HG03575 (cell line): ENCODE results near the gene YPEL2.
"Not testable (repeated sequence)": the region's sequence is repeated elsewhere in the genome, so short reads cannot be mapped to it uniquely, and the experiment has no call there.

Experiments used
- ATAC-seq: cut with Tn5 transposase; IDR thresholded peaks from one replicate; pipeline ENCODE4 v1.9.1; 2021; ENCODE audit not compliant: unreplicated experiment, insufficient number of reproducible peaks, low FRiP score; ENCODE audit errors: extremely low read depth

The YPEL2 gene

GRCh38 chr17:59396134-59396826, 64.8 kb downstream of the YPEL2 start:
- ATAC-seq: no peak

- no peak for ATAC-seq
These were observed 66.0 kb downstream of the YPEL2 start for GRCh38 chr17:59397316-59398073.

GRCh38 chr17:59399914-59400313, 68.5 kb downstream of the YPEL2 start:
- no peak for ATAC-seq

GRCh38 chr17:59400858-59401257, 69.4 kb downstream of the YPEL2 start:
- ATAC-seq: no peak

- ATAC-seq: no peak
These were observed 69.8 kb downstream of the YPEL2 start for GRCh38 chr17:59401274-59401673.

- ATAC-seq: no peak
These were observed 70.3 kb downstream of the YPEL2 start for GRCh38 chr17:59401725-59402124.

- ATAC-seq: no peak
These were observed 71.3 kb downstream of the YPEL2 start for GRCh38 chr17:59402760-59403159.

GRCh38 chr17:59404471-59404870, 73.0 kb downstream of the YPEL2 start:
- no peak for ATAC-seq

- ATAC-seq: no peak
These were observed 74.7 kb downstream of the YPEL2 start for GRCh38 chr17:59405944-59406705.

- no peak for ATAC-seq
These were observed 75.4 kb downstream of the YPEL2 start for GRCh38 chr17:59406808-59407381.

GRCh38 chr17:59409336-59410048, 78.0 kb downstream of the YPEL2 start:
- no peak for ATAC-seq

GRCh38 chr17:59410049-59410437, 78.6 kb downstream of the YPEL2 start:
- ATAC-seq: no peak

GRCh38 chr17:59412431-59412830, 81.0 kb downstream of the YPEL2 start:
- ATAC-seq: not testable (repeated sequence)

- ATAC-seq: no peak
These were observed 81.7 kb downstream of the YPEL2 start for GRCh38 chr17:59413014-59413766.

- no peak for ATAC-seq
These were observed 83.9 kb downstream of the YPEL2 start for GRCh38 chr17:59415397-59415796.

- no peak for ATAC-seq
These were observed 84.7 kb downstream of the YPEL2 start for GRCh38 chr17:59416184-59416583.

GRCh38 chr17:59417452-59417851, 86.0 kb downstream of the YPEL2 start:
- ATAC-seq: no peak

GRCh38 chr17:59418732-59419166, 87.3 kb downstream of the YPEL2 start:
- no peak for ATAC-seq
